HG03342 (cell line): Measurements from ENCODE around the gene CAPNS1.
"Not testable (repeated sequence)": the region's sequence is repeated elsewhere in the genome, so short reads cannot be mapped to it uniquely, and the experiment has no call there.

ENCODE experiments used
- ATAC-seq: cut with Tn5 transposase; IDR thresholded peaks from one replicate; pipeline ENCODE4 v1.9.1; 2021; ENCODE audit warnings: mild to moderate bottlenecking, moderate library complexity; ENCODE audit not compliant: unreplicated experiment

CAPNS1 gene

DNA sequence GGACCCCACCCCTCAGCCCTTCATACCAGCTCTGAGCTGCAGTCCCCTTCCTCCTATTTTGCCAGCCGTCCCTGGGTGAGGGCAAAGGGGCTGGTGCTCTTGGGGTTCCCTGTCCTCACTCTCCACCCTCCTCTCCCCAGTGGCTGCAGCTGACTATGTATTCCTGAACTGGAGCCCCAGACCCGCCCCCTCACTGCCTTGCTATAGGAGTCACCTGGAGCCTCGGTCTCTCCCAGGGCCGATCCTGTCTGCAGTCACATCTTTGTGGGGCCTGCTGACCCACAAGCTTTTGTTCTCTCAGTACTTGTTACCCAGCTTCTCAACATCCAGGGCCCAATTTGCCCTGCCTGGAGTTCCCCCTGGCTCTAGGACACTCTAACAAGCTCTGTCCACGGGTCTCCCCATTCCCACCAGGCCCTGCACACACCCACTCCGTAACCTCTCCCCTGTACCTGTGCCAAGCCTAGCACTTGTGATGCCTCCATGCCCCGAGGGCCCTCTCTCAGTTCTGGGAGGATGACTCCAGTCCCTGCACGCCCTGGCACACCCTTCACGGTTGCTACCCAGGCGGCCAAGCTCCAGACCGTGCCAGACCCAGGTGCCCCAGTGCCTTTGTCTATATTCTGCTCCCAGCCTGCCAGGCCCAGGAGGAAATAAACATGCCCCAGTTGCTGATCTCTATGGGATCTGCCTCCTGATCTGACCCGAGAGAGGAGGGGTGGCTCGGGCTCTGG lies 10.0 kb downstream of the CAPNS1 start:
- no peak for ATAC-seq

DNA sequence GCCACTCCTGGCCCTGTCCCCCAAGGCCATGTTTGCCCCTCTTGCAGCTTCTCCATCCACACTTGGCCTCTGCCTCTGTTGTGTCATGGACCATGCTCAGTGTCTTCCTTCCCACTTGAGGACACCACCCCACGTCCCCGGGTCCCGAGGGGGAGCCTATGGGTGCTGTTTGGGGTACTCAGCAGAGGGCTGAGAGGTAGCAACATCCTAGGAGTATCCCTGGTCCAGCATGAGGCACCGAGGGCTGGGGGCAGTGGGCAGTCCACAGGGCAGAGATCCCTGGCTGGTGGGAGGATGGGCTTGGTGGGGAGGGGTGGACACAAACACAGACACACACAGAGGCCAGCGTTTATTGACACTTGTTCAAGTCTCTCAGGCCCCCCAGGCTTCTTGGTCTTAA lies 10.7 kb downstream of the CAPNS1 start:
- no peak for ATAC-seq

DNA sequence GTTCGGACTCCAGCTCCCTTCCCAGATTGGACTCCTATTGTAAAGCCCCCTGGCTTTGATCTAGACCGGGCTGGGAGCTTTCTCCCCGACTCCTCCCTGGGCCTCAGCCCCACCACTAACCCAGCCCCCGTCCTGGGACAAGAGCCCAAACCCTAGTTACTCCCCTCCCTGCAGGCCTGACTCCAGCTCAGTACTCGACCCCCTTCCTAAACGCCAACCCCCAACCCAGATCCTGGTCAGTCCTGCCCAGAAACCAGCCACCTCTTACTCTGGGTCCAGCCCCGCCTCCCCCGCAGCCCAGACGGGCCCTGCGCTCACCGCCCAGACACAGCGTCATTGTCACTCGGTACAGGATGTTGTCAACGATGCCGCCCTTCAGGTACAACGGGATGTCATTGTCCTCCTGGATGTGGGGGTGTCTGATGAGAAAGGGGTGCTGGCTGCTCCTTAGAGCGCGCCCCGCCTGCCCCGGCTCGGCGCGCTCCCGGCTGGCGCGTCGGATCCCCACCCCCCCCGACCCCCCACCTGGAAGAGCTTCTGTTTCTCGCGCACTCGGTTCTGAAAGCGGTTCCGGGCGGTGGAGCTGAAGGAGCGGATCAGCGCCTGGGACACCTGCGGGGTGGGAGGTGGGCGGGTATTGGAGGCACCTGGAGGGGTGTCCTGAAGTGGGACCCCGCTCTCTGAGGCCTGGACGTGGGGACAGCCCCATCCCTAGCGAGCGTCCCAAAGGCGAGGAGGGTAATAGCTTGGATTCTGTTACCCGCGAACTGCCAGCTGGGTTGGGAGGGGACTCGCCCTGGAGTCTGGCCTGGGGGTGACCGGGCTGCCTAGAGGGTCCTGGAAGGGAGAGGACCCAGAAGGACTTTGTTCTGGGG lies 11.5 kb downstream of the CAPNS1 start:
- no peak for ATAC-seq

DNA sequence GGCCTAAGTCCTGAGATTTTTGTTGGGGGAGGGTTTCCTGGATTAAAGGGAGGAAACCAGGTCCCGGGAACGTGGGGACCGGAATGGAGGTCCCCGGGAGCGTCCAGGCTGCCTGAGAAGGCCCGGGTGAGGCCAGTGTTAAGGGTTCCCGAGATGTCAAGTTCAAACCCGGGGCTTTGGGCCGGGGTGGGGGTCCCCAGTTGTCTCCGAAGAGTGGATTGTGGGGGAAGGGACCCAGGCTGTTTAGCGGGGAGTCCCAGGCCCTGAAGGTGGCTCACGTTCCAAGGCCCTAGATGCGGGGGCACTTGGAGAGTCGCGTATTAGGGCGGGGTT lies 12.1 kb downstream of the CAPNS1 start:
- no peak for ATAC-seq

DNA sequence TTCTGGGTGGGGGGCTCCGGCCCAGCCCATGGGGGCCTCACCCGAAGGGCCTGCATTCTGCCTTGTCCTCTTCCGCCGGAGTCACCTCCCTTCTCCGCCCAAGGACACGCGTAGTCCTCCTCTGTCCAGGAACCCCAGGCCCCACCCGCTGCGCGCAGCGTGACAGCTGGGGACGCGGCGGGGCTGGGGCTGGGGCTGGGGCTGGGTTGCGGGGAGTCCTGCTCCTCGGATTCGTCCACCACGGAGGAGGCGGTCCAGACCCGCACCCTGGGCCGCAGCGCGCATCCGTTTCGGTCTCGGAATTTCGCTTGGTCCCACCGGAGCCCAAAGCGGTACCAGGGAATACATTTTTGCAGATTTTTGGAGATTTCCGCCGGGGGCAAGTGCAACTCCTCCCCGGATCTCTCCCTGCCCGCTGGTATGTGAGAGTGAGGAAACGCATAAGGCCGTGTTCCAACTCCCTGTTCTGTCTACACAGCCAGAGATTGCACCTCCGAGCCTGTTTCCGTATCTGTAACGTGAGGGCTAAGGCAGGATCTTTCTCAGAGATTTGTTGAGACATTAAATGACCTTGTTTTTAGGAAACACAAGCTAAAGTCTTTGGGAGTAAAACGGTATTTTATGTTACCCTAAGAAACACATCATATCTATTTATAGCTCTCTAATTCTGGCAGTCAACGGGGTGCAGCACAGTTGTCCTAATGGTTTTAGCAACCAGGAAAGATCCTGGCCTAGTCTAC lies 12.7 kb downstream of the CAPNS1 start, which contains the start of gene COX7A1:
COX7A1 (minus strand) TSS at position 96 of the 740 bp plus-strand sequence; CDS start at position 56, 40 bp downstream.
- no peak for ATAC-seq

DNA sequence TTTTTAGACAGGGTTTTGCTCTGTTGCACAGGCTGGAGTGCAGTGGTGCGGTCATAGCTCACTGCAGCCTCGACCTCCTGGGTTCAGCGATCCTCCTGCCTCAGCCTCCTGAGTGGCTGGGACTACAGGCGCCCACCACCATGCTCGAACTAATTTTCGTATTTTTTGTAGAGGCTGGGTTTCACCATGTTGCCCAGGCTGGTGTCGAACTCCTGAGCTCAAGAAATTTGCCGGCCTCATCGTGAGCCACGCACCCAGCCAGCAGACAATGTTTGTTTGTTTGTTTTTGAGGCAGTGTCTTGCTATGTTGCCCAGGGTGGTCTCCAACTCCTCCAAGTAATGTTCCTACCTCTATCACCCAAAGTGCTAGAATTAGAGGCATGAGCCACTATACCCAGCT lies 13.3 kb downstream of the CAPNS1 start:
- no peak for ATAC-seq

DNA sequence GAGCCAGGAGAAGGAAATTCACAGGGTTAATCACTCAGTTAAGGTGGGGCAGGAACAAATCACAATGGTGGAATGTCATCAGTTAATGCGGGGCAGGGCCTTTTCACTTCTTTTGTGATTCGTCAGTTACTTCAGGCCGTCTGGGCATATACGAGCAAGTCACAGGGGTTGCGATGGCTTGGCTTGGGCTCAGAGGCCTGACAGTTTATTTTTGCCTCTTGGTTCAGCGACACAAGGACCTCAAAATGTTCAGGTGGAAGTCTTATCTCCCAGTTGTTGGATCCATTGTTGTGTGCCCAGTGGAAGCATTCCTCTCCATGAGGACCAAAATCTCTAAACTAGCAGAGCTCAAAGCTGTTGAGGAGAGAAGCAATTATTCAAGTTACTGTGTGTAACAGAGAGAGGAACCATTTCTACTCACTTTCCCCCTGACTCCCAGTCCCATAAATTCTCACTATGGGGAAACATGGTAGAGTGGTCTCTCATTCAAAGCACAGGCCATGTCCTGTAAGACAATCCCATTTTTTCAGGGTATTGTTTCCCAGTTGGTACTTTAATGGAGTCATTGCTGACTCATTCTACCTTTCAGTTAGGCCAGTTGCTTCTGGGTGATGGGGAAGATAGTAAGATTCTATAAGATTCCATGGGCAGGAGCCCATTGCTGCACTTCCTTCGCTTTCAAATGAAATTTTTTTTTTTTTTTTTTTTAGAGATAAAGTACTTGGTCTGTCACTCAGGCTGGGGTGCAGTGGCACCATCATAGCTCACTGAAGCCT lies 21.1 kb downstream of the CAPNS1 start:
- no peak for ATAC-seq

DNA sequence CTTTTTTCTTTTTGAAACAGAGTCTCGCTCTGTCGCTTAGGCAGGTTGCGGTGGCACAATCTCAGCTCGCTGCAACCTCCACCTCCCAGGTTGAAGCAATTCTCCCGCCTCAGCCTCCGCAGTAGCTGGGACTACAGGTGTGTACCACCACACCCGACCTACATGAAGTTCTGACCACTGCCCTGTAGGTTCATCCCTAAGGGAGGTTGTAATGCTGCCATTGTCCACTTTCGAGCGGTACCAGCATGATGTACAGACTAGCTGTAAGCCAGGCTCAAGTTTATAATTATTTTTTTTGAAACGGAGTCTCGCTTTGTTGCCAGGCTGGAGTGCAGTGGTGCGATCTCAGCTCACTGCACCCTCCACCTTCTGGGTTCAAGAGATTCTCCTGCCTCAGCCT lies 23.9 kb downstream of the CAPNS1 start:
- no peak for ATAC-seq

DNA sequence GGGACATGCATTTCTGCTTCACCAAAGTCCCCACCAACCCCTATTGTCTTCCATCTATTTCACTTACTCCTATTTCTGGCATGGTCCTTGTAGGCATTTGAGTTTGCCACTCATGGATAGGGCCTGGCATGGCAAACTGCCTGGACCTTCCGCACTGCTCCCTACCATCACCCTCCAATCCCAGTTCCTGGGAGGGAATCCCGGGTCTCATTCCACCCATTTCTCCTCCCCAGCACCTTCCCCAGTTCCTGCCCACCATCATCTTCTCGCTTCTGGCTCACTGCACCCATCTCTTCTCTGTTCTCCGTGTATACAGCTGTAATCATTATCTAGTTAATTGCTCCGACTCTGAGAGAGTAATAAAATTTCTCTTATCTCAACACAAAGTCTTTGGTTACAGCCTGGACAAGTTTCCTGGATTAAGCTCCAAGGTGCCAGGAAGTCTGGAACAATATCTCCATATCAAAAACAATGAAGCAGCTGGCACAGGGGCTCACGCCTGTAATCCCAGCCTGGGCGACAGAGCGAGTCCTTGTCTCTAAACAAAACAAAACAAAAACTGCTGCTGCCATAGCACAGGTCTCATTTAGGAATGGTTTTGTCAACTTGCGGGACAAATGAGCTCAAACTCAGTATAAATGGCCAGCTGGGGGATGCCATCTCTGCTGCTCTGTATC lies 29.4 kb downstream of the CAPNS1 start:
- no peak for ATAC-seq

DNA sequence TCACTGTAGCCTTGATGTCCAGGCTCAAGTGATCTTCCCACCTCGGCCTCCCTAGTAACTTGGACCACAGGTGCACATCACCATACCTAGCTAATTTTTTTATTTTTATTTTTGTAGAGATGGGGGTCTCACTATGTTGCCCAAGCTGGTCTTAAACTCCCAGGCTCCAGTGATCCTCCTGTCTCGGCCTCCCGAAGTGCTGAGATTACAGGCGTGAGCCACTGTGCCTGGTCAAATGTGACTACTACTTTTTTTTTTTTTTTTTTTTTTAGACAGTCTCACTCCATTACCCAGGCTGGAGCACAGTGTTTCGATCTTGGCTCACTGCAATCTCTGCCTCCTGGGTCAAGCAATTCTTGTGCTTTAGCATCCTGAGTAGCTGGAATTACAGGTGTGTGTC lies 33.0 kb downstream of the CAPNS1 start:
- ATAC-seq: no peak

DNA sequence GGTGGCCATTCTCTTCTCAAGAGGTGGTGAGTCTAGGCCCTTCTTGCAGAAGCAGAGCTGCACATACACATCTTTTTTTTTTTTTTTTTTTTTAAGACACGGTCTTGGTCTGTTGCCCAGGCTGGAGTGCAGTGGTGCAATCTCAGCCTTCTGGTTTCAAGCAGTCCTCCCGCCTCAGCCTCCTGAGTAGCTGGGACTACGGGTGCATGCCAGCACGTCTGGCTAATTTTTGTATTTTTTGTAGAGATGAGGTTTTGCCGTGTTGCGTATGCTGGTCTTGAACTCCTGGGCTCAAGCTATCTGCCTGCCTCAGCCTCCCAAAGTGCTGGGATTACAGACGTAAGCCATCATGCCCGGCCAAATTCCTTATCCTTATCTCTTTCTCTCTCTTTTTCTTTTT lies 34.0 kb downstream of the CAPNS1 start:
- ATAC-seq: not testable (repeated sequence)

DNA sequence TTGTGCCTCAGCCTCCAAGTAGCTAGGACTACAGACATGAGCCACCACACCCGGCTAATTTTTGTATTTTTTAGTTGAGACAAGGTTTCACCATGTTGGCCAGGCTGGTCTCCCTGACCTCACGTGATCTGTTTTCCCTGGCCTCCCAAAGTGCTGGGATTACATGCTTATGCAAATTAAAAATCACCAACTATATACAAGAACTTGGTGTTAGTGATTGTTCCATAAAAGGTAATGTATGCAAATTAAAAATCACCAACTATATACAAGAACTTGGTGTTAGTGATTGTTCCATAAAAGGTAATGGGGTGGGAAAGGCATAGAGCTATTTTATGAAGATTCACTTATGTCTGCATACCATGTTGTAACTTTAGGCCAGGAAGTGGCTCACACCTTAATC lies 39.2 kb downstream of the CAPNS1 start:
- ATAC-seq: not testable (repeated sequence)

DNA sequence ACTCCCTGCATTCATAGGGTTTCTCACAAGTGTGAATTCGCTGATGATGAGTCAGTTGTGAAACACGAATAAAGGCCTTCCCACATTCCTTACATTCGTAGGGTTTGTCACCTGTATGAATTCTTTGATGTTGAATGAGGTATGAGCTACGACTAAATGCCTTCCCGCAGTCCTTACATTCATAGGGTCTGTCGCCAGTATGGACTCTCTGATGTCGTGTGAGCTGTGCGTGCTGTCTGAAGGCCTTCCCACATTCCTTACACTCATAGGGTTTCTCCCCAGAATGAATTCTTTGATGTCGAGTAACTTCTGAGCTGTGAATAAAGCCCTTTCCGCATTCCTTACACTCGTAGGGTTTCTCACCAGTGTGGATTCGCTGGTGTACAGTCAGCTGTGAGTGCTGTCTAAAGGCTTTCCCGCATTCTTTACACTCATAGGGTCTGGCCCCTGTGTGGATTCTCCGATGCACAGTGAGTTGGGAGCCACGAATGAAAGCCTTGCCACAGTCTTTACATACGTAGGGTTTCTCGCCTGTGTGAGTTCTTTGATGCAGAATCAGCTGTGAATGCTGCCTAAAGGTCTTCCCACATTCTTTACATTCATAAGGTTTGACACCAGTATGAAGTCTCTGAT lies 42.9 kb downstream of the CAPNS1 start:
- ATAC-seq: no peak

DNA sequence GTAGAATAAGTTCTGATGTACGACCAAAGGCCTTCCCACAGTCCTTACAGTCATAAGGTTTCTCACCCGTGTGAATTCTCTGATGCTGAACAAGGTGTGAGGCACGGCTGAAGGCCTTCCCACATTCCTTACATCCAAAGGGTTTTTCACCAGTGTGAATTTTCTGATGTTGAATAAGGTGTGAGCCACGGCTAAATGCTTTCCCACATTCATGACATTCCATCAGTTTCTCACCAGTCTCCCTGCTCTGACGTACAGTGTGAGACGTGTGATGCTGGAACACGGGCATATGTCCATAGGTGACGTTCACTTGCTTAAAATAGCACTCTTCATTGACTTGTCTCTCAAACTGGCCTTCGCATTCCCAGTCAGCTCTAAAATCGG lies 43.4 kb downstream of the CAPNS1 start:
- no peak for ATAC-seq

DNA sequence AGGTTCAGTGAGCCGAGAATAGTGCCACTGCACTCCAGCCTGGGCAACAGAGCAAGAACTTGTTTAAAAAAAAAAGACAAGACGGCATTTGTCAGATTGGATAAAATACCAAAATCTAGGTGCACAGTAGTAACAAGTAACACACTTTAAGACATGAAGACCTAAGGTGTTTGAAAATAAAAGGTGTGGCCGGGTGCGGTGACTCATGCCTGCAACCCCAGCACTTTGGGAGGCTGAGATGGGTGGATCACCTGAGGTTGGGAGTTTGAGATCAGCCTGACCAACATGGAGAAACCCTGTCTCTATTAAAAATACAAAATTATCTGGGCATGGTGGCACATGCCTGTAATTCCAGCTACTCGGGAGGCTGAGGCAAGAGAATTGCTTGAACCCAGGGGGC lies 46.9 kb downstream of the CAPNS1 start:
- ATAC-seq: not testable (repeated sequence)

DNA sequence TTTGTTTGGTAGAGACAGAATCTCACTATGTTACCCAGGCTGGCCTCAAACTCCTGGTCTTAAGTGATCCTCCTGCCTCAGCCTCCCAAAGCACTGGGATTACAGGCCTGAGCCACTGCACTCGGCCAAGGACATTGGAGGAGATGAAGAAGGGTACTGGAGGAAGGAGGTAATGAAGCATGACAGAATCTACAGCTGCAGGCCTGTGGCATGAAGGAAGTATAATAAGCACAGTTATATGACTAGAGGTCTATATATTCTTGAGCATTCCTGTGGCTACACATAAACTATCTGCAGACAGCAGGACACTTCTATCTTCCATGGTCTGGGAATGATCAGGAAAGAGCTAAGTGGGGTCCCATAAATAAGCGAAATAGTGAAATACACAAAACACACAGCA lies 56.4 kb downstream of the CAPNS1 start:
- ATAC-seq: no peak

DNA sequence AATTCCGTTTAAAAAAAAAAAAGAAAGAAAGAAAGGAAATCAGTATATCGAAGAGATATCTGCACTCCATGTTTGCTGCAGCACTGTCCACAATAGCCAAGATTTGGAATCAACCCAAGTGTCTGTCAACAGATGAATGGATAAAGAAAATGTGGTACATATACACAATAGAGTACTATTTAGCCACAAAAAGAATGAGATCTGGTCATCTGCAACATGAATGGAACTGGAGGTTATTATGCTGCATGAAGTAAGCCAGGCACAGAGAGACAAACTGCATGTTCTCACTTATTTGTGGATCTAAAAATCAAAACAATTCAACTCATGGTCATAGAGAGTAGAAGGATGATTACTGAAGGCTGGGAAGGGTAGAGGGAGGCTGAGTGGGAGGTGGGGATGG lies 58.3 kb downstream of the CAPNS1 start:
- ATAC-seq: no peak
